NB4 (cell line): Measurements from ENCODE around the gene DENND2C.

Experiments
- CTCF ChIP-seq: IDR thresholded peaks from one replicate; pipeline ENCODE4 v1.5.1; 2012; ENCODE audit warnings: low read depth, low read length
- MYC ChIP-seq: IDR thresholded peaks from 2 replicates; pipeline ENCODE4 v1.6.1; 2011; ENCODE audit warnings: low read depth, low read length
- POLR2A ChIP-seq: IDR thresholded peaks from 2 replicates; pipeline ENCODE4 v1.6.1; 2011; ENCODE audit warnings: mild to moderate bottlenecking; ENCODE audit not compliant: insufficient read length; ENCODE audit errors: extremely low read depth

GRCh38 chr1:114618606-114619005 is 51.2 kb downstream of the DENND2C start:
- TF ChIP-seq POLR2A (no peak), CTCF (no peak), MYC (no peak)
